ENCODE measurements around the gene CAPN7.

DNA sequence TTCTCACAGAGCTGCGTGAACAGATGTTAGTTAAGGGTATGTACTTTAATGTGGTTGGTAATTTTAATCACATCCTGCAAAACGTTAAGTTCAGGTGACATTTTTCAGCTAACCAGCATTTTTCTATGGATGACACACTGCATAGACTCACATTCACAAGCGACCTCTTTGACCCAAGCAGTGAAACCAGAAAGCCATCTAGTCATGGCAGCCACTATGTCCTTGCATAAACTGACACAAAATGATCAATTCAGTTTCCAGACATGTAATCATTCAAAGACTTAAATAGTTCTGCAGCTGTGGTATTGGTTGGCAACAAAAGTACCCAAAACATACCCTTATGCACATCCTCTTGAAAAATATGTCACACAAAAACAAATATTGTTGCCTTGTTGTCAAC is 7.4 kb upstream of the CAPN7 start:
- TF ChIP-seq EZH2 (IDR thresholded peaks at IDR 0.05) (no peak), POLR2AphosphoS5 (IDR thresholded peaks at IDR 0.05; ENCODE audit: borderline replicate concordance, low read depth, low read length) (no peak), FOXP2 (optimal IDR thresholded peaks at IDR 0.05; ENCODE audit: control extremely low read depth, extremely low read length, insufficient read depth) (no peak)
